Breast epithelium (tissue), 4 donors: ENCODE data around the gene PRKCE. TPM values are rescaled to one million over a fixed set of nuclear protein-coding genes. Genes with fewer than 3 reads are reported as not detected.

Experiments
- DNase-seq, 2 donors: peaks; one replicate each; pipeline ENCODE4 v3.0.0-alpha.2; 2019; ENCODE audit warnings: low spot score in 2 of 2
- H3K27ac ChIP-seq, 2 donors: fragments of 200-600 bp; sonication (generic) in 1 of 2; one replicate each; pipeline ENCODE4 v1.5.1; 2016 to 2019; ENCODE audit warnings: mild to moderate bottlenecking in 1 of 2
- H3K27me3 ChIP-seq, 2 donors: fragments of 200-600 bp; sonication (generic) in 1 of 2; one replicate each; pipeline versions ENCODE4 v1.5.1 to v1.6.0; 2017 to 2019; ENCODE audit warnings: control low read depth in 1 of 2, mild to moderate bottlenecking in 1 of 2
- H3K36me3 ChIP-seq: fragments of 200-600 bp; one replicate; pipeline ENCODE4 v1.5.1; 2019
- H3K4me1 ChIP-seq, 2 donors: fragments of 200-600 bp; sonication (generic); one replicate each; pipeline ENCODE4 v1.5.1; 2016 to 2019; ENCODE audit warnings: control low read depth in 1 of 2
- H3K4me3 ChIP-seq, 3 donors: fragments of 200-600 bp; sonication (generic); 1 replicate in 2 of 3; 2 replicates in 1 of 3; pipeline ENCODE4 v1.5.1; 2016 to 2019; ENCODE audit warnings: mild to moderate bottlenecking in 3 of 3, moderate library complexity in 2 of 3
- H3K9me3 ChIP-seq, 2 donors: fragments of 200-600 bp; sonication (generic) in 1 of 2; one replicate each; pipeline ENCODE4 v1.5.1; 2016 to 2019; ENCODE audit warnings: control low read depth in 1 of 2
- CTCF ChIP-seq, 3 donors: fragments of 450-650 bp; IDR thresholded peaks; one replicate each; pipeline ENCODE4 v1.5.1; 2016 to 2017; ENCODE audit warnings: antibody characterized with exemption in 3 of 3, mild to moderate bottlenecking in 3 of 3, moderate library complexity in 3 of 3
- POLR2A ChIP-seq: fragments of 450-650 bp; IDR thresholded peaks from one replicate; pipeline ENCODE4 v1.6.1; 2016; ENCODE audit warnings: antibody characterized with exemption, mild to moderate bottlenecking, moderate library complexity
- POLR2AphosphoS5 ChIP-seq, 3 donors: sonication (generic); formaldehyde crosslinking; IDR thresholded peaks; one replicate each; pipeline ENCODE4 v1.6.1; 2017; ENCODE audit warnings: antibody characterized with exemption in 3 of 3
- intact Hi-C: fragments of 100-400 bp; cut with DNase I; formaldehyde crosslinking; loops from one replicate; pipeline ENCODE4 v1.15.1; 2023; ENCODE audit warnings: low total_unique reads
- total RNA-seq, 3 donors: library from RNA; depleted of rRNA; stranded (reverse); fragments of >200 nt; gene quantifications; one replicate each; pipeline ENCODE4 v1.1.0, GENCODE V29; 2016

PRKCE gene
- total RNA-seq, 3 donors from 2014 or later = 20.6 to 34.0 (median 23.6) TPM

- peak in 1 of 2 donors; percentile 78 for DNase-seq
- Histone ChIP-seq H3K9me3 (no peaks in the 10 kb centered on the region), H3K36me3 (no peaks in the 10 kb centered on the region), H3K27ac (peak overlapping the region; percentile 78 to 83), H3K4me1 (peaks cover 0 to 10% of the 10 kb centered on the region in 2 donors), H3K4me3 (peak overlapping the region in 1 of 3 donors; percentile 39), H3K27me3 (no peaks in the 10 kb centered on the region)
- TF ChIP-seq POLR2A = no peak
- TF ChIP-seq POLR2AphosphoS5 (IDR thresholded peaks at IDR 0.05) = no peak
- TF ChIP-seq CTCF (IDR thresholded peaks at IDR 0.05) = no peak
- intact Hi-C loops = no loop called here
These were observed 253.6 kb downstream of the PRKCE start for GRCh38 chr2:45904946-45905631.

- no peaks in the 10 kb centered on the region for H3K9me3 ChIP-seq
- H3K4me1 ChIP-seq = peaks cover 0 to 10% of the 10 kb centered on the region in 2 donors
- DNase-seq = no peak
- H3K36me3 ChIP-seq = no peaks in the 10 kb centered on the region
- intact Hi-C loops = no loop called here
- no peaks in the 10 kb centered on the region for H3K27me3 ChIP-seq
- H3K4me3 ChIP-seq = no peak overlapping the region
- peak overlapping the region; percentile 78 to 83 for H3K27ac ChIP-seq
- no peak for TF ChIP-seq POLR2AphosphoS5 (IDR thresholded peaks at IDR 0.05)
- no peak for TF ChIP-seq POLR2A
- TF ChIP-seq CTCF (IDR thresholded peaks at IDR 0.05) = no peak
These were observed 254.1 kb downstream of the PRKCE start for GRCh38 chr2:45905632-45905958.

GRCh38 chr2:45907592-45907991 is 256.1 kb downstream of the PRKCE start:
- no peak for DNase-seq
- no peaks in the 10 kb centered on the region for H3K36me3 ChIP-seq
- H3K27ac ChIP-seq = no peak overlapping the region
- intact Hi-C loops = no loop called here
- H3K27me3 ChIP-seq = no peaks in the 10 kb centered on the region
- no peak overlapping the region for H3K4me3 ChIP-seq
- peaks cover 0 to 10% of the 10 kb centered on the region in 2 donors for H3K4me1 ChIP-seq
- TF ChIP-seq POLR2AphosphoS5 (IDR thresholded peaks at IDR 0.05) (no peak), POLR2A (no peak), CTCF (IDR thresholded peaks at IDR 0.05) (no peak)
- no peaks in the 10 kb centered on the region for H3K9me3 ChIP-seq

GRCh38 chr2:45908316-45909170 is 257.1 kb downstream of the PRKCE start:
- Histone ChIP-seq H3K27me3 (no peaks in the 10 kb centered on the region), H3K36me3 (no peaks in the 10 kb centered on the region), H3K4me3 (no peak overlapping the region), H3K27ac (peak overlapping the region; percentile 61 to 83), H3K9me3 (no peaks in the 10 kb centered on the region), H3K4me1 (peaks cover 0 to 10% of the 10 kb centered on the region in 2 donors)
- intact Hi-C loops = no loop called here
- no peak for TF ChIP-seq POLR2A
- no peak for TF ChIP-seq CTCF (IDR thresholded peaks at IDR 0.05)
- no peak for TF ChIP-seq POLR2AphosphoS5 (IDR thresholded peaks at IDR 0.05)
- DNase-seq = no peak

GRCh38 chr2:45909171-45909565 is 257.7 kb downstream of the PRKCE start:
- intact Hi-C loops = no loop called here
- no peaks in the 10 kb centered on the region for H3K9me3 ChIP-seq
- H3K4me3 ChIP-seq = no peak overlapping the region
- H3K4me1 ChIP-seq = peaks cover 0 to 10% of the 10 kb centered on the region in 2 donors
- no peaks in the 10 kb centered on the region for H3K36me3 ChIP-seq
- H3K27ac ChIP-seq = peak overlapping the region; percentile 61 to 83
- no peaks in the 10 kb centered on the region for H3K27me3 ChIP-seq
- TF ChIP-seq POLR2AphosphoS5 (IDR thresholded peaks at IDR 0.05) (no peak), CTCF (IDR thresholded peaks at IDR 0.05) (no peak), POLR2A (no peak)
- DNase-seq = no peak
